ENCODE data around the gene ETNPPL.

ETNPPL gene

DNA sequence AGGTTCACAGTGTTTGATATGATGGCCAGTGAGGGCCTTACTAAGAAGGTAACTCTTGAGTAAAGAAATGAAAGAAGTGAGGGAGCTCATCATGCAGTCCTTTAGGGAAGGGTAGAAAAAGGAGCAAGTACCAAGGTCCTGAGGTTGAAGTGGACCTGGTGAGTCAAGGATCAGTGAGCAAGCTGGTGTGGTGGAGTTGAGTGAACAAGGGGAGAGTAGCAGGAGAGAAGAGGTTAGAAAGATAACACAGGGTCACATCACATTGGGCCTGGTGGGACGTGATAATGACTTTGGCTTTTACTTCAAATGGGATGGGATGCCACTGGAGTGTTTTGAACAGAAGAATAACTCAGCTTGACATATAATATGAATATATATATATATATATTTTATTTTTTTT, 67.8 kb downstream of the ETNPPL start:
- no peak for DNase-seq (ENCODE audit: low read depth in 2 of 2)

DNA sequence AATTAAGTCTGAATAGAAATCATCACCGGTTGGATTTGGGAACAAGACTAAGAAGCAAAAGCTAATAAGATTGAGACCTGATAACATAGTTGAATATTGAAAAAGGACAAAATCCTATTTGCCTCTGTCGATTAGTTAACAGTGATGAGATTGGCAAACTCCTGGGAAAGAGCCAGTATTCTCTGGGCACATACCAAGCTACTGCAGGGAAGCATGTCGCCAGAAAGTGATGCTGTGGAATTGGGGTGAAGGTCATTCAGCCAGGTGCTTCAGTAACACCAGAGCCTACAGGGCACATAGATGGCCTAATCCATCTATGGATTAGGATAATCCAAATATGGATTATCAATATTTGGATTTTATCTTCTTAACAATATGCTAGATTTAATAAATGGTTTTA, 68.4 kb downstream of the ETNPPL start:
- DNase-seq (ENCODE audit: low read depth in 2 of 2) = no peak

DNA sequence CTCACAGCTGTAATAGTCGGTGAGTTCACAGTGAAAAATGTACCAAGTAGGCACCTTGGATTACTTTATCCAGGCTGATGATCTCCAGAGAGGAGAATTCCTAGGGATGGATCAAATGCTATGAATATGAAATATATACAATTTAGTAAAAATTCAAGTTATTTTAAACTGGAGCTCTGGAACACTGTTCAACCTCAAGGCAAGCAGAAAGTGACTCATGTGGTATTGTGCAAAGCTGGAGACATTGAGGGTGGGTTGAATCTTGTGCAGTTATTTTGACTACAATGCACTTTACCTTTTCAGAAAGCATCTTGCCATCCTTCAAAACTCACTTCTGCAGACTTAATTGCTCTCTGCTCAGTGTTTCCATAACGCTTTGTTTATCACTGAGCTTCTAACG, 69.0 kb downstream of the ETNPPL start:
- DNase-seq (ENCODE audit: low read depth in 2 of 2) = no peak

DNA sequence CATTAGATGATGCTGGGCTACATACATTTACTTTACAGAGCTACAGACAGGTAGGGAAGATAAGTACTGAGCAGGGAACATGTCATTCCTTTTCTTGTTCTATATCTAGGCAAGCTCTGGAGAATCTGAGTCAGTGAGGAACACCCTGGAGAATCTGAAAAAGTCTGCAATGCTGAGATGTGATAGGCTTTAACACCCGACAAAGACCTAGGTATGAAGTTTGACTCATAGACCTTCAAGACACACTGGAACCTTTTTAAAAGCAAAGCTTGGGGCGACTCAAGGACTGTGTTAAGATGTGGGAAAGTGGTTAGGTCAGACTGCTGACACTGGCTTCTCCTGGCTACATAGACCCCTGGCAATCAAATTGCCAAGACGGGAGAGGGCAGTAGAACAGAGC, 69.6 kb downstream of the ETNPPL start:
- no peak for DNase-seq (ENCODE audit: low read depth in 2 of 2)
